Naive thymus-derived CD8-positive, alpha-beta T cell (primary cell): ENCODE results near the gene LMCD1. TPM values are rescaled to one million over a fixed set of nuclear protein-coding genes. Genes with fewer than 3 reads are reported as not detected.

Experiments used
- ATAC-seq, 2 donors: fragments of 150-1000 bp; cut with Tn5 transposase in 1 of 2; sonication (Bioruptor Pico), chemical (Tn5 transposase) in 1 of 2; 1 replicate in 1 of 2; 2 replicates in 1 of 2; pipeline ENCODE4 v1.10.0; 2021; ENCODE audit warnings: mild to moderate bottlenecking in 2 of 2, moderate library complexity in 2 of 2
- POLR2A ChIA-PET: fragments of 350-600 bp; sonication (Branson Sonifier 250); formaldehyde crosslinking; loops from one replicate; lab custom pipeline; 2021; ENCODE audit warnings: antibody characterized with exemption; lab: Charles Lee
- DNase-seq, 10 donors: peaks; one replicate each; pipeline versions ENCODE4 v3.0.0 to v3.0.0-alpha.2; 2020 to 2022
- H3K27ac Mint-ChIP-seq, 10 donors: one replicate each; pipeline ENCODE4 v1.8.0; 2020 to 2022; ENCODE audit warnings: mild to moderate bottlenecking in 10 of 10, mixed read lengths in 10 of 10, moderate library complexity in 4 of 10, inconsistent platforms in 1 of 10
- H3K27me3 Mint-ChIP-seq, 5 donors: one replicate each; pipeline ENCODE4 v1.8.0; 2021 to 2022; ENCODE audit warnings: mixed read lengths in 5 of 5
- H3K36me3 Mint-ChIP-seq, 3 donors: one replicate each; pipeline ENCODE4 v1.8.0; 2020 to 2022; ENCODE audit warnings: mixed read lengths in 3 of 3, mild to moderate bottlenecking in 2 of 3, inconsistent platforms in 1 of 3
- H3K4me1 Mint-ChIP-seq, 4 donors: one replicate each; pipeline ENCODE4 v1.8.0; 2021 to 2022; ENCODE audit warnings: mixed read lengths in 4 of 4
- H3K4me3 Mint-ChIP-seq, 10 donors: one replicate each; pipeline ENCODE4 v1.8.0; 2020 to 2022; ENCODE audit warnings: mild to moderate bottlenecking in 10 of 10, mixed read lengths in 10 of 10, moderate library complexity in 6 of 10, inconsistent platforms in 1 of 10
- H3K9me3 Mint-ChIP-seq, 9 donors: one replicate each; pipeline ENCODE4 v1.8.0; 2020 to 2022; ENCODE audit warnings: mixed read lengths in 9 of 9, mild to moderate bottlenecking in 3 of 9, inconsistent platforms in 1 of 9, moderate library complexity in 1 of 9
- polyA plus RNA-seq, 3 donors: library from polyadenylated mRNA; unstranded; fragments of 300-500 nt; fragmentation: Illumina TruSeq; gene quantifications; one replicate each; pipeline ENCODE4 v1.2.3, GENCODE V29; 2021
- total RNA-seq, 8 experiments: library from RNA in 2 of 8; stranded (reverse) in 2 of 8; gene quantifications; one replicate each; pipeline ENCODE4 v1.2.3 and lab custom pipeline; 2021 to 2026

The LMCD1 gene
- total and polyA plus RNA-seq, 5 experiments from 2014 or later = 1.2 TPM; not detected in 4

DNA sequence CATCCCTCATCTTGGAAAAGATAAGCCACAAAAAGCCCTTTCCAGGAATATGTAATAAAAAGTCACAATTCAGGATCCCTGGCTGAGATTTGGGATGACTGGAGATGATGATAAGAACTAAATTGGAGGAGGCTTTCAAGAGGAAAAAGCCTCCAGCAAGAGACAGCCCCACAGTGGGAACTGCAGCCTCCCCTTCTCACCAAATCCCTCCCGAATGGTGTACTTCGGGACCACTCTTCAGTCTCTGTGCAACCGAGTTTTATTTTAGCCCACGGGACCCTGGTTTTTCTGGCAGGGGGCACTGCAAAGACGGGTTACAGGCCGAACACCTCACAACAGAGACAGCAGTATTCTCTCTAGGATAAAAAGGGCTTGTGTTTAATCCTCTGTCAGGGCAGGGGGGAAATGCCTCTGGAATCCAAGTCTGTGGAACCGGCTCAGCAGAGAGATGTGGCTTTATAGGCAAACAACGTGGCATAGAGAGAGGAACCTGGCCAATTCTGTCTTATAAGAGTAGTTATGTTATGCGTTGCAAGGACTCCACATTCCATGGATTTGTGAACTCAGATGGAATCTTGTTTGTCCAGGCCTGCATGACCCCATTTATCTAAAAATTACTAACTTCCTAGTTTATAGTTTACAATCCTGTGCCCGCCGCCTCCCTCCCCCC is 1.2 kb upstream of the LMCD1 start:
- no peak for ATAC-seq
- peaks cover 6 to 17% (median 8%) of the 10 kb centered on the region in 4 donors for H3K4me1 Mint-ChIP-seq
- no peak overlapping the region for H3K27ac Mint-ChIP-seq
- DNase-seq = no peak
- POLR2A ChIA-PET = no interaction called here
- H3K27me3 Mint-ChIP-seq = peaks cover 0 to 15% (median 2%) of the 10 kb centered on the region in 5 donors
- peak overlapping the region in 4 of 10 donors; percentile 38 to 87 (median 84) for H3K4me3 Mint-ChIP-seq
- no peaks in the 10 kb centered on the region for H3K36me3 Mint-ChIP-seq
- H3K9me3 Mint-ChIP-seq = peaks cover 0 to 3% (median 0%) of the 10 kb centered on the region in 9 donors

DNA sequence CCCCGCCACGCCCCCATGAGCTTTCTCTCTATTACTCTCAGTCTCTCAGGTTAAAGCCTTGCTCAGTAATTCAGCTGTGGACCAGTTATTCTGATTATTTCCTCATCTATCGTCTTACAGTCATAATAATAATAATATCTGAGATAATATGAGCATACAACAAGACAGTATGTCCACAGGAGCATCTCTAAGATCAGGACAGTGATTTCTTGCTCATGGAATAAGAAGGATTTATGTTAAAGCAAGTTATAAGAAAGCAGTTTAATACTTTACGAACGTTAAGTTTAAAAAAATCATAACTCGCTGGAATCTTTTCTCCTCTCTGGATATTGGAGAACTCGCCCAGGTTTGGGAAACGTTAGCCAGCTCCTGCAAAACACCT is 643 bp upstream of the LMCD1 start:
- H3K36me3 Mint-ChIP-seq = no peaks in the 10 kb centered on the region
- peaks cover 6 to 17% (median 8%) of the 10 kb centered on the region in 4 donors for H3K4me1 Mint-ChIP-seq
- ATAC-seq = no peak
- H3K4me3 Mint-ChIP-seq = peak overlapping the region; percentile 78 to 94 (median 83)
- H3K9me3 Mint-ChIP-seq = peaks cover 0 to 3% (median 0%) of the 10 kb centered on the region in 9 donors
- peak overlapping the region in 6 of 10 donors; percentile 38 to 93 (median 76) for H3K27ac Mint-ChIP-seq
- POLR2A ChIA-PET = no interaction called here
- DNase-seq = no peak
- H3K27me3 Mint-ChIP-seq = peaks cover 0 to 17% (median 2%) of the 10 kb centered on the region in 5 donors

DNA sequence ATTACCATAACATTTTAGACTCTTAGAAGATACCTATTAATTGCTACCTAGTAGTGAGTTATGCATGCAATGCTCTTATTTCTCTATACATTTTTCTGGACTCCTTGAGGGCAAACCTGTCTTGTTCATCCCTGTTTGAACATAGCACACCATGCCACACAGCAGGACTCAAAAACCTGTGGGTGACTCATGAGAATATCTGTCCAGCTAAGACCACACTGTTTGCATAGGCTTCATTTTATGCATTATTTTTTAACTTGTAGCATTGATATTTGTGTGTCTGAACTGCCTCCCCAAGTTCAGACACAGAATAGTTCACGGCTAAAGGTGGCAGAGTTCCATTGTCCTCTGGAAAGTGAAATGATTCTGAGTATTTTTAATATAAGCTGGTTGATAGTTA is 1.8 kb downstream of the LMCD1 start:
- Mint-ChIP-seq H3K4me1 (peaks cover 6 to 17% (median 8%) of the 10 kb centered on the region in 4 donors), H3K27me3 (peaks cover 0 to 15% (median 2%) of the 10 kb centered on the region in 5 donors), H3K4me3 (no peak overlapping the region), H3K27ac (no peak overlapping the region), H3K36me3 (no peaks in the 10 kb centered on the region), H3K9me3 (no peaks in the 10 kb centered on the region)
- ATAC-seq (no peak), DNase-seq (no peak)
- POLR2A ChIA-PET = no interaction called here

DNA sequence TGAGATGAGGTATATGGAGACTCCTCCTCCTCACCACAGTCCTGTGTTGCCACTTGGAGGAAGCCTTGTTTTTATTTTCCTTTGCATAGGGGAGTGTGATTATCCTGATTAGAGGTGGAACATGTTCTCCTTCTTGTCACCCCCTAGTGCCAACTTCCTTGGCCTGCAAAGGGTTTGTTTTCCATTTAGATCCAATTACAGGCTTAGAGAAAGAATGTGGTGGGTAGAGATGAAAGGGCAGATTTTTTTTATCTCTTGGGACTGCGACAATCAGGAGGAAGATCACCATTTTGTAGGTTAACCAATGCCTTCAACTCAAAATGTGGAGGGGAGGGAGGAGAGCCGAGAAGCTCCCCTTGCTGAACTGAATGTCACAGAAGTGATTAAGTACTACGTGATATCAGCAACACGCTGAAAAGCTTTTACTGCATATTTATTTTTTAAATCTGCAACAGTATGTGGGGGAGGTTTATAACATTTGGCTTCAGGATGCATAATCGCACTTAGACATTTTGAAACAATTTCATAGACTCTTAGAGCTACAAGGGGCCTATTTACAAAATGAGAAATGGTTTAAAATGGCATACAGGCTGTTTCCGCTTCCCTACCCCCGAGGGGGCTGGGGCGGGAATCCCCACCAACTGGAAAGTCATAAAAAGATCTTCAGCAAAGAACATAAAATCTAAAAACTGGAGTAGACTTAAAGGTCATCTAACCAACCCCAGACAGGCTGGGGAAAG is 2.4 kb downstream of the LMCD1 start:
- Mint-ChIP-seq H3K9me3 (no peaks in the 10 kb centered on the region), H3K27me3 (peaks cover 0 to 15% (median 0%) of the 10 kb centered on the region in 5 donors), H3K36me3 (no peaks in the 10 kb centered on the region), H3K4me3 (peak overlapping the region in 1 of 10 donors; percentile 22), H3K4me1 (peaks cover 6 to 17% (median 8%) of the 10 kb centered on the region in 4 donors), H3K27ac (peak overlapping the region in 2 of 10 donors; percentile 19 to 57)
- POLR2A ChIA-PET = no interaction called here
- no peak for ATAC-seq
- no peak for DNase-seq

DNA sequence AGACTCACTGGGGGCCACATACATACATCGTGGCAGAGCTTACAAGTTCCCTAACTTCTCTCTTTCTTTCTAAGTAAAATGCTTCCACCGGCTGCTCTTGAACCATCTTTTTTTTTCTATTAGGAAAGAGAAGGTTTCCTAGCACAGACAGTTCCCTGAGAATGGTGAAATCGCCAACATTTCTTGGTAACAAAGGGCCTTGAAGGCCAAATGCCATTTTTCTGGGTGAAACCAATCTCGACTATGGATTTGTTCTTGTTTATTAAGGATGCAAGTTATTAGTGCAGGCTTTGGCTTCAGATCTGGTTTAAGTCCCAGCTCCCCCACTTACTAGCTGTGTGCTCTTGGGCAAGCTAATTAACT is 3.0 kb downstream of the LMCD1 start:
- DNase-seq = no peak
- POLR2A ChIA-PET = no interaction called here
- Mint-ChIP-seq H3K4me3 (no peak overlapping the region), H3K27ac (peak overlapping the region in 1 of 10 donors; percentile 19), H3K4me1 (peaks cover 6 to 17% (median 8%) of the 10 kb centered on the region in 4 donors), H3K27me3 (peaks cover 0 to 13% (median 0%) of the 10 kb centered on the region in 5 donors), H3K9me3 (no peaks in the 10 kb centered on the region), H3K36me3 (no peaks in the 10 kb centered on the region)
- ATAC-seq = no peak

DNA sequence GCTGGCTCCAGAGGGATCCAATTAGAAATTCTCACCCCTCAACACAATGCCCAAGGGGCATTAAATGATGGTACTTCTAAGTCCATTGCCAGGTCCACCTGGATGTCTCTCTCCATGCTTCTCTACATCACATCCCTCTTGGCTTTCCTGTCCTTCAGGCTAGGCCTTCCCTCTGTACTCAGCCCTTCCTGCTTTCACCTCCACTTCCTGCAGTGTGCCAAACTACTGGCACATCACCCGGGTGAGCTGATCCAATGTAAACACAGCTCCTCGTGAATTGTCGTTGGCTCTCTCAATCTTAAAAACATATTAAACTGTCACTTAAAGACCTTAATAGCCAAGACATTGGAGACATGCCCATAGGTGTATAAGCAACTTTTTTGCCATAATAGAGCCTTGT is 4.0 kb downstream of the LMCD1 start:
- Mint-ChIP-seq H3K4me3 (no peak overlapping the region), H3K27me3 (peaks cover 0 to 12% (median 0%) of the 10 kb centered on the region in 5 donors), H3K36me3 (no peaks in the 10 kb centered on the region), H3K4me1 (peaks cover 6 to 14% (median 8%) of the 10 kb centered on the region in 4 donors), H3K27ac (no peak overlapping the region), H3K9me3 (no peaks in the 10 kb centered on the region)
- ATAC-seq = no peak
- POLR2A ChIA-PET = no interaction called here
- no peak for DNase-seq

DNA sequence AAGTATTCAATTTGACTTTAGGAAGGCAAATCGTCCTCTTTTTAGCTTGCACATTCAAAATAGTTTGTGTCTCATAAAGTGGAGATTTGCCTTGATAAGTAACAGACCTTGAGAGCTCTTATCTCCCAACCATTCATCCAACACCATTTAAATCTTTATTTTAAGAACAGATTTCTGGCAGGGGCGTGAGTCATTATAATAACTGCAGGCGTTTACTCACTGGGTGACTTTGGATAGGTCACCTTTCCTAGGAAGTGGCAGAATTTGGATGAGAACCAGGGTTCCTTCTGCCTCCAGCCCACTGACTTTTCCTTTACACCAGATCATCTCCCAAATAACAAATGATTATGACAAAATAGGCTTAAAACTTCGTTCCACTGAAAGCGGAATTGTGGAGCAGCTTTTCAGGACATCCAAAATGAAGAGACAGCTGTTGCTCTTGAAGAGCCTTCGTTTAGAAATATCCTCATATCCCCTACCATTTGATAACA is 5.0 kb downstream of the LMCD1 start:
- H3K27ac Mint-ChIP-seq = no peak overlapping the region
- no peak for DNase-seq
- H3K36me3 Mint-ChIP-seq = no peaks in the 10 kb centered on the region
- H3K9me3 Mint-ChIP-seq = no peaks in the 10 kb centered on the region
- no peak overlapping the region for H3K4me3 Mint-ChIP-seq
- ATAC-seq = no peak
- POLR2A ChIA-PET = no interaction called here
- H3K27me3 Mint-ChIP-seq = peaks cover 0 to 12% (median 0%) of the 10 kb centered on the region in 5 donors
- H3K4me1 Mint-ChIP-seq = peaks cover 2 to 6% (median 2%) of the 10 kb centered on the region in 4 donors

DNA sequence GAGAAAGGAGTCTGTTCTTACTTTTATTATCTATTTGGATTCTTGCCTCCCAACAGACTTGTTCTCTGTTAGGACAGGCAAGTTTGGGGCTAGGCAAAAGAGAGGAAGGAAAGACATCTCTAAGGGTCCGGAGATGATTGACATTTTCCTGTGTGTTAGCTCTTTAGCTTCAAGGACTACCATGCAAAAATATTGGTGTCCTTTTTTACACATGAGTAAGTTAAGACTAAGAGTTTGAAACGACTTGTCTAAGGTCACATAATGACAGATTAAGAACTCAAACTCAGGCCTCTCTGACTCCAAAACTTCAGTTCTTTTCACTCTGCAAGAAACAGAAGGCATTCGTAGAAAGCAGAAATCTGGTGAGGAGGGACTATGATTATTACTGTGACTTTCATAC is 5.9 kb downstream of the LMCD1 start:
- H3K9me3 Mint-ChIP-seq = no peaks in the 10 kb centered on the region
- H3K4me1 Mint-ChIP-seq = peaks cover 0 to 2% (median 0%) of the 10 kb centered on the region in 4 donors
- no peak for DNase-seq
- H3K27ac Mint-ChIP-seq = no peak overlapping the region
- ATAC-seq = no peak
- H3K4me3 Mint-ChIP-seq = no peak overlapping the region
- peaks cover 0 to 9% (median 0%) of the 10 kb centered on the region in 5 donors for H3K27me3 Mint-ChIP-seq
- no peaks in the 10 kb centered on the region for H3K36me3 Mint-ChIP-seq
- POLR2A ChIA-PET = no interaction called here

DNA sequence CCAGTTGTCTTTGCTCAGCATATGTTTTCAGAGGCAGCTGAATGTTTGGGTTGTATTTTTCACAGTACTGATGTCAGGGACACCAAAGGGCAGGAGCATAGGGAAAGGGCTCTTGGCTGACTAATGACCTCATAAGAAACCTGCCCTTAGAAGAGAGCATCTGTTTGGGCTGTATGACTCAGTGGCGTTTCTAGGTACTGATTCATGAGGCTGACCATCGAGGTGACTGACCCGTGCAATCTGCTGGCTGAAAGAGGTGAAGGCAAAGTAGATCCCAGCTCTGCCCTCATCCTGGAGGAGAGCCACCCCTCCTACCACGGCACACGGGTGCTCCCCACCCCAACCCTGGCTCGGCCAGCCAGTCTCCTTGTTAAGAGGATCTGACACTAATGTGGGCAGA is 8.3 kb downstream of the LMCD1 start:
- Mint-ChIP-seq H3K4me3 (no peak overlapping the region), H3K4me1 (no peaks in the 10 kb centered on the region), H3K36me3 (no peaks in the 10 kb centered on the region), H3K27ac (no peak overlapping the region), H3K9me3 (no peaks in the 10 kb centered on the region), H3K27me3 (peaks cover 0 to 11% (median 5%) of the 10 kb centered on the region in 5 donors)
- POLR2A ChIA-PET = no interaction called here
- ATAC-seq (no peak), DNase-seq (no peak)

DNA sequence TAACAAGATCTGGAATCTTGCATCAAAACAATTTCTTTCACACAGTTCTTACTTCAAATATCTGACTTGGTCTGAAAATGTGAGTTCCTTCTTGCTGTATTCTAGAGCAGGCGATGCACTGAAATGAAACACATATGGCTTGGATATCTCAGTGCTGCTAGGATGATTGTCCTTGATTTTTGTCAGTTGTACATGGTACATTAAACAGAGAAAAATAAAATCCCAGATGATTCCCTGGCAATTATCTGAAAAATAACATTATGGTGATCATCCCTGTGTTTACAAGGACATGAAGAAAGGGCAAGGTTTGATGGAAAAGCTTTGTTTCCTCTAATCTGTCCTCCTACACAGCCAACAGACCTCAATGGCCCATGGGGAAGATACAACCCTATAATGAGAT is 10.6 kb downstream of the LMCD1 start:
- Mint-ChIP-seq H3K36me3 (no peaks in the 10 kb centered on the region), H3K27ac (no peak overlapping the region), H3K9me3 (no peaks in the 10 kb centered on the region), H3K27me3 (peaks cover 0 to 16% (median 10%) of the 10 kb centered on the region in 5 donors), H3K4me1 (no peaks in the 10 kb centered on the region), H3K4me3 (no peak overlapping the region)
- POLR2A ChIA-PET = no interaction called here
- ATAC-seq (no peak), DNase-seq (no peak)

DNA sequence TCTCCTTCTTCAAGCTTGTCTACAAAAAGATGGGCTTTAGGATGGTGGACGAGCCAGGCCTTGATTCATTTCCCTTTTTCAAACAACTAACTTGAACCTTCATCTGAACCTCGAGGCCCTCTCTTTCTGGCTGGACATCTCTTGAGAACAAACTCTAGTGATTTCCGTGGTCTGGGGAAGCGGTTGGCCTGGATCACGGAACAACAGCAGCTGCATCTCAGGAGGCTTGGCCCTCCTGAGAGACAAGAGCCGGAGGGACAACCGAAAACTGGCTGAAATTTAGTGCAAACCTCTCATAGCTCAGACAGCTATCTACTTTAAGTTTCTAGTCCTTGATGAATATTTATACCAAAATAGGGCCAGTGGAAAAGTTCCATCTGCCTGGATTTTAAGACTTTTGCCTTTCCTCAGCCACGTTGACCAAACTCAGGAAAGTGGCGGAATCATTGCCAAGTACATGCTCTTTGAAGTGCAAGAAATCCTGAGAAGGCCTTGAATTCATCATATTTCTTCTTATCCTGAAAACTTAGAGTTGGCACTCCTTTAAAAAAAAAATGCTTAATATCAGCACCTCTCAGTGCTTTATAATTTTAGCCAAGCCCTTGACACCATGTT is 14.5 kb downstream of the LMCD1 start:
- Mint-ChIP-seq H3K4me1 (peaks cover 0 to 2% (median 0%) of the 10 kb centered on the region in 4 donors), H3K36me3 (no peaks in the 10 kb centered on the region), H3K27ac (no peak overlapping the region), H3K9me3 (peaks cover 0 to 13% (median 2%) of the 10 kb centered on the region in 9 donors), H3K27me3 (peaks cover 7 to 22% (median 18%) of the 10 kb centered on the region in 5 donors), H3K4me3 (no peak overlapping the region)
- no peak for ATAC-seq
- no peak for DNase-seq
- POLR2A ChIA-PET = no interaction called here

DNA sequence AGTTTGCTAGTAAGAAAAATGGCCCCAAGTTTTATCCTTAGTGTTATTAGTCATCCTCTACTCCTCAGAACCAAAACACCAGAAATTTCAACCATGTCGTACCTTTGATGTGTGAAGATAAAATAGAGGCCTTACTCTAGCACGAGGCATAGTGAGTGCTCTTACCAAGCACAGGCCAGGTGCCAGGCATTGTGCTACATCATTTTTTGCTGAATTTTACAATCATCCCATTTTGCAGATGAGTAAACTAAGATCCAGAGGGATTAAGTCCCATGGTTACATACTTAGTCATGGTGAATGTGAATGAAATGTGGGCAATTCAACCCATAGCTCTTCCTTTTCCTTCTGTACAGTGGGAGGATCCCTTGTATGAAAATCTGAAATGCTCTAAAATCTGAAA is 15.2 kb downstream of the LMCD1 start:
- peaks cover 0 to 2% (median 0%) of the 10 kb centered on the region in 4 donors for H3K4me1 Mint-ChIP-seq
- peaks cover 0 to 19% (median 2%) of the 10 kb centered on the region in 9 donors for H3K9me3 Mint-ChIP-seq
- H3K27ac Mint-ChIP-seq = no peak overlapping the region
- DNase-seq (no peak), ATAC-seq (no peak)
- H3K27me3 Mint-ChIP-seq = peaks cover 10 to 28% (median 18%) of the 10 kb centered on the region in 5 donors
- POLR2A ChIA-PET = no interaction called here
- H3K4me3 Mint-ChIP-seq = no peak overlapping the region
- no peaks in the 10 kb centered on the region for H3K36me3 Mint-ChIP-seq

DNA sequence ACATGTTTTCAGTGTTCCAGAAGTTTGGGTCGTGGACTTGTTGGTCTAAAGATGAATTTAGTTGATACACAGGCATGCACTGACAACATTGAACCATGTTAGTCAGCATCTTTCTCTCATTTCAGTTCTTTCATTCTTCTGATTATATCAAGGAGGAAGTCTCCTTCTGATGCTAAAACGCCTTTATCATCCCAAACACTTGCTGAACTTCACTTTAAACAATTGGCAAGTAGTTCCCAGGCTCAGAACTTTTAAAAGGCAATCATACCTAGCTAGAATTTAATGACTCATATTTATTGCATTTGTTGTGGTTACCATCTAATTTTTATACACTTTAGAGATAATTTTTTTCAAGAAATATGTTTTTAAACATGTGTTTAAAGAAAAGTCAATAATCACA is 15.9 kb downstream of the LMCD1 start:
- H3K4me3 Mint-ChIP-seq = no peak overlapping the region
- no peak for DNase-seq
- peaks cover 0 to 23% (median 6%) of the 10 kb centered on the region in 9 donors for H3K9me3 Mint-ChIP-seq
- POLR2A ChIA-PET = no interaction called here
- peaks cover 0 to 2% (median 0%) of the 10 kb centered on the region in 4 donors for H3K4me1 Mint-ChIP-seq
- H3K27me3 Mint-ChIP-seq = peaks cover 10 to 32% (median 18%) of the 10 kb centered on the region in 5 donors
- H3K36me3 Mint-ChIP-seq = no peaks in the 10 kb centered on the region
- no peak for ATAC-seq
- H3K27ac Mint-ChIP-seq = no peak overlapping the region
